IgD-negative memory B cell (primary cell): ENCODE measurements around the gene ATP2A3. TPM values are rescaled to one million over a fixed set of nuclear protein-coding genes. Genes with fewer than 3 reads are reported as not detected.

ENCODE experiments used
- H3K27ac Mint-ChIP-seq, 3 donors: one replicate each; pipeline ENCODE4 v1.8.0; 2020 to 2022; ENCODE audit warnings: mild to moderate bottlenecking in 3 of 3, mixed read lengths in 3 of 3, moderate library complexity in 1 of 3
- H3K27me3 Mint-ChIP-seq: one replicate; pipeline ENCODE4 v1.8.0; 2021; ENCODE audit warnings: mixed read lengths
- H3K36me3 Mint-ChIP-seq: one replicate; pipeline ENCODE4 v1.8.0; 2020; ENCODE audit warnings: mild to moderate bottlenecking, mixed read lengths
- H3K4me1 Mint-ChIP-seq, 3 donors: one replicate each; pipeline ENCODE4 v1.8.0; 2020 to 2022; ENCODE audit warnings: mixed read lengths in 3 of 3, mild to moderate bottlenecking in 1 of 3
- H3K4me3 Mint-ChIP-seq, 4 donors: one replicate each; pipeline ENCODE4 v1.8.0; 2020 to 2022; ENCODE audit warnings: mild to moderate bottlenecking in 4 of 4, mixed read lengths in 4 of 4, moderate library complexity in 3 of 4
- H3K9me3 Mint-ChIP-seq, 3 donors: one replicate each; pipeline ENCODE4 v1.8.0; 2020 to 2021; ENCODE audit warnings: mixed read lengths in 3 of 3, mild to moderate bottlenecking in 1 of 3
- polyA plus RNA-seq: library from polyadenylated mRNA; unstranded; fragments of 300-500 nt; fragmentation: Illumina TruSeq; gene quantifications from one replicate; pipeline ENCODE4 v1.2.3, GENCODE V29; 2021

ATP2A3 gene
- polyA plus RNA-seq, 1 donor from 2014 or later, result 155 TPM

- Mint-ChIP-seq H3K27ac (peak overlapping the region in 1 of 3 donors; percentile 12), H3K4me1 (peaks cover 5 to 12% (median 9%) of the 10 kb centered on the region in 3 donors), H3K36me3 (peaks cover 4% of the 10 kb centered on the region), H3K27me3 (no peaks in the 10 kb centered on the region), H3K4me3 (no peak overlapping the region), H3K9me3 (no peaks in the 10 kb centered on the region)
Observed at GRCh38 chr17:3897731-3898130, 66.5 kb downstream of the ATP2A3 start.

DNA sequence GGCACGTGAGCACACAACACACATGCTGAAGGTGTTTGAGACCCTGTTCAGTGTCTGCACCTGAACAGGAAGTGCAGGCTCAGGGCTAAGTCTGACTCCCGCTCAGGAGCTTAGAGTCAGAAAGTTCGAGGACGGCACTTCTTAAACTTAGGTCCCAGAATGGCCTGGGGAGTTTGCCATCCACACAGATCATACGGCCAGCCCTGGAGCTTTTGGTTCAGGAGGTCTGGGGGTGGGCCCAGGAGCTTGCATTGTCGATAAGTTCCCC lies 67.3 kb downstream of the ATP2A3 start:
- H3K36me3 Mint-ChIP-seq, result peaks cover 4% of the 10 kb centered on the region
- no peak overlapping the region for H3K4me3 Mint-ChIP-seq
- no peaks in the 10 kb centered on the region for H3K9me3 Mint-ChIP-seq
- H3K27ac Mint-ChIP-seq, result no peak overlapping the region
- H3K4me1 Mint-ChIP-seq, result peaks cover 5 to 12% (median 9%) of the 10 kb centered on the region in 3 donors
- H3K27me3 Mint-ChIP-seq, result no peaks in the 10 kb centered on the region

DNA sequence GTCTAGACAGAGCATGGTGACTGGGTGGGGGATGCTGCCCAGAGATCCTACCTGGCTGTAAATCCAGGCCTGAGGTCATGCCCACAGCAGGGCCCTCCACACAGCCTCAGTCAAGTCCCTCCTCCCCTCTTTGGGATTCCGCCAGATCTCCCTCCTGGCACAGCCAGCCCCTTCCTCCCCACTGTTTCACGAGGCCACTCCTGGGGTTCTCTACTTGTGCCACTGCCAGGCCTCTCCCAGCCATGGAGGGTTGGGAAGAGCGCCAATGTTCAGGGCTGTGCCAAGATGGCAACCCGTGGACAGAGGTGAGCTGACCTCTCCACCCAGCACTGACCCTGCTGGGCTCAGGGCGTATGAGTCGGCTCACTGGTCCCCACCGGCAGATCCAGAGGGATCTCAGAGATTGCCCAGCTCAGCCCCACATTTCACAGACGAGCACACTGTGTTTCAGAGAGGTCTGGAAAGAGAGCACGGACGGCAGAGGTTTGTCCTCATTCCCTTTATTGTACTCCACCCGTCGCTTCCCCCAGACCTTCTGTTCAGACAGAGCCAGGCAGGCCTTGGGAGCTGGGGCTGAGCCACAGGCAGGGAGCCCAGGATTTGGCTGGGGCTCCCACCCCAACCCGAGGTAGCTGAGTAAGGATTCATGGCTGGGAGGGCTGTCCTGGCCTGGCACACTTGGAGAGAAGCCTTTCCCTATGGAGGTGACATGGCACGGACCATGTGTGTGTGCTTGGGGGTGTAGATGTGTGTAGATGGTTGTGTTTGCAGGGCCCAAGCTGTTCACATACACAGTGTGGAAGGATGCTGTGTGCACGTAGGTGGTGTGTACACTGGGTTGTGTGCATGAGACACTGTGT lies 67.9 kb downstream of the ATP2A3 start:
- Mint-ChIP-seq H3K4me1 (peaks cover 9 to 13% (median 12%) of the 10 kb centered on the region in 3 donors), H3K27me3 (no peaks in the 10 kb centered on the region), H3K27ac (no peak overlapping the region), H3K36me3 (peaks cover 4% of the 10 kb centered on the region), H3K9me3 (no peaks in the 10 kb centered on the region), H3K4me3 (no peak overlapping the region)

- H3K4me1 Mint-ChIP-seq, result peaks cover 8 to 21% (median 15%) of the 10 kb centered on the region in 3 donors
- H3K27ac Mint-ChIP-seq, result peak overlapping the region in 1 of 3 donors; percentile 80
- peak overlapping the region in 2 of 4 donors; percentile 22 to 87 for H3K4me3 Mint-ChIP-seq
- H3K36me3 Mint-ChIP-seq, result no peaks in the 10 kb centered on the region
- H3K27me3 Mint-ChIP-seq, result no peaks in the 10 kb centered on the region
- H3K9me3 Mint-ChIP-seq, result no peaks in the 10 kb centered on the region
Observed at GRCh38 chr17:3895354-3895753, 68.9 kb downstream of the ATP2A3 start.

GRCh38 chr17:3894911-3895343 lies 69.3 kb downstream of the ATP2A3 start:
- H3K4me1 Mint-ChIP-seq, result peaks cover 8 to 22% (median 17%) of the 10 kb centered on the region in 3 donors
- no peaks in the 10 kb centered on the region for H3K36me3 Mint-ChIP-seq
- no peaks in the 10 kb centered on the region for H3K27me3 Mint-ChIP-seq
- H3K27ac Mint-ChIP-seq, result peak overlapping the region in 1 of 3 donors; percentile 80
- H3K4me3 Mint-ChIP-seq, result peak overlapping the region in 1 of 4 donors; percentile 87
- H3K9me3 Mint-ChIP-seq, result no peaks in the 10 kb centered on the region

- Mint-ChIP-seq H3K27me3 (no peaks in the 10 kb centered on the region), H3K36me3 (no peaks in the 10 kb centered on the region), H3K9me3 (no peaks in the 10 kb centered on the region), H3K27ac (peak overlapping the region in 1 of 3 donors; percentile 80), H3K4me1 (peaks cover 8 to 22% (median 17%) of the 10 kb centered on the region in 3 donors), H3K4me3 (peak overlapping the region; percentile 82 to 95 (median 90))
Observed at GRCh38 chr17:3894188-3894587, 70.0 kb downstream of the ATP2A3 start.

- Mint-ChIP-seq H3K9me3 (no peaks in the 10 kb centered on the region), H3K36me3 (no peaks in the 10 kb centered on the region), H3K4me3 (peak overlapping the region; percentile 82 to 95 (median 90)), H3K27ac (peak overlapping the region; percentile 39 to 80 (median 39)), H3K4me1 (peaks cover 8 to 22% (median 17%) of the 10 kb centered on the region in 3 donors), H3K27me3 (no peaks in the 10 kb centered on the region)
Observed at GRCh38 chr17:3893720-3894116, 70.5 kb downstream of the ATP2A3 start.

DNA sequence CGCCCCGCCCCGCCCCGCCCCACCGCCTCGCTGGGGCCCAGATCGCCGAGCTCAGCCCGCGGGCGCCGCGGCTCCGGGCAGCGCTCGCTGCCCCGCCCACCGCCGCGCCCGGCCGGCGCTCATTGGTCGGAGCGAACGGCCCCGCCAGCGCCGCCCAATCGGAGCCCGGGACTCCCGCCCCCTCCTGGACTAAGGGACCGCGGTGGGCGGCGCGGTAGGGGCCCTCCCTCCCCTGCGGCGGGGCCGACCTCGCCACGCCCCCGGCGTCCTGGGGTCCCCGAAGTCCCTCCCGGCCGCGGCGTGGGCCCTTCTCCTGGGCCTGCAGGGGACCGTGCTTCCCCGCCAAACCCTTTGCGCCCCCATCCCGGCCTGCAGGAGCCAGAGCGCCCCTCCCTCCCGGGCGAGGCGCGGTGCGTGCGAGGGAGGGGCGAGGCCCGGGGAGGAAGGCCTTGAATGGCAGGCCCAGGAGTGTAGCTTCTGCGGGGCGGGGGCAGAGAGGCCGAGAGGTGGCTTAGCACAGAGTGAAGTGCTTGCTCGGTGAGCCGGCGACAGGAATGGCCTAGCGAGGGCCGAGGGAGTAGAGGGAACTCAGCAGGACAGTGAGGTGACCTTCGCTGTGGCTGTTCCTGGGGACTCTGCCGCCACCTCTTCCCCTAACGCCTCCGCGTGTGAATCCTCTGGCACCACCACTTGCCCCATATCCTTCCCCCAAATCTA lies 71.1 kb downstream of the ATP2A3 start, which contains the start of gene CAMKK1:
Gene CAMKK1 (minus strand): TSS at position 51 of the 717 bp plus-strand sequence. CDS start 7,366 bp downstream, outside the sequence.
- peaks cover 8 to 22% (median 17%) of the 10 kb centered on the region in 3 donors for H3K4me1 Mint-ChIP-seq
- no peaks in the 10 kb centered on the region for H3K9me3 Mint-ChIP-seq
- peak within 1 kb of the TSS; percentile 39 to 87 (median 80) for H3K27ac Mint-ChIP-seq
- H3K36me3 Mint-ChIP-seq, result no peaks in the 10 kb centered on the region
- peak within 1 kb of the TSS; percentile 82 to 95 (median 90) for H3K4me3 Mint-ChIP-seq
- H3K27me3 Mint-ChIP-seq, result no peaks in the 10 kb centered on the region

GRCh38 chr17:3892095-3892998 lies 71.9 kb downstream of the ATP2A3 start:
- peak overlapping the region in 2 of 3 donors; percentile 46 to 66 for H3K27ac Mint-ChIP-seq
- no peaks in the 10 kb centered on the region for H3K27me3 Mint-ChIP-seq
- no peaks in the 10 kb centered on the region for H3K36me3 Mint-ChIP-seq
- H3K4me3 Mint-ChIP-seq, result peak overlapping the region; percentile 73 to 95 (median 86)
- no peaks in the 10 kb centered on the region for H3K9me3 Mint-ChIP-seq
- H3K4me1 Mint-ChIP-seq, result peaks cover 8 to 24% (median 19%) of the 10 kb centered on the region in 3 donors

DNA sequence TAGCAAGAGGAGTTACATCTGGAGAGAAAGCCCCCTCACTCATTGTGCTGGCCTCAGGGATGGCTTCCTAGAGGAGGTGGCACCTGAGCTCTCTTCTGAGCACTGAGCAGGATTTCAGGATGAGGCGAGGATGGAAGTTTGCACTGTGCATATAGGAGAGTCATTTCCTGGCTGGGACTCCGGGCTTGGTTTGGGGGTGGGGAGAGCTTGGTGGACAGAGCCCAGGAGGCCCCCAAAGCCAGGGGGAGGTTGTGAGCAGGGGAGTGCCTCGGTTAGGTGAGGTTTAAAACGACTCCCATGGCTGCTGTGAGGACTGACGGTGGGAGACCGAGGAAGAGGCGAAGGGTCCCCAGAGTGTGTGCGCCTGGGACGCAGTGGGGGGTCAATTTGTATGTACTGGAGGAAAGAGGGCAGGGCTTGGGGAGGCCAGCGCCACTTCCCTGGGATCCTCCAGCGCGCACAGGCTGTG lies 72.6 kb downstream of the ATP2A3 start:
- peak overlapping the region in 2 of 3 donors; percentile 46 to 66 for H3K27ac Mint-ChIP-seq
- no peaks in the 10 kb centered on the region for H3K27me3 Mint-ChIP-seq
- H3K4me3 Mint-ChIP-seq, result peak overlapping the region; percentile 73 to 95 (median 86)
- no peaks in the 10 kb centered on the region for H3K9me3 Mint-ChIP-seq
- H3K4me1 Mint-ChIP-seq, result peaks cover 12 to 31% (median 26%) of the 10 kb centered on the region in 3 donors
- no peaks in the 10 kb centered on the region for H3K36me3 Mint-ChIP-seq

DNA sequence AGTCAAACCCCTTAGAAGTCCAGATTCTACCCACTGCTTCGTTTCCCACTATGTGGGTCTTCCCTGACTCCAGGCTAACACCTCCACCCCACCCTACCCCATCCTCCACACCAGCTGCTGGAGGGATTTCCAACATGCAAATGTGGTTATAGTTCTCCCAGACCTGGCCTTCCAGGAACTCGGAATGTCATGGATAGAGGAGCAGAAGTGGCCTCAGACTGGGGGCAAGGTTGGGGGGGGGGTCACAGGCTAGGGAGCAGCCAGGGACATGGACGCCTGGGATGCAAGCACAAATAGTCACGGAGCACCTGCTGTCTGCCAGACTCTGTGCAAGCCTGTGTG lies 73.4 kb downstream of the ATP2A3 start:
- Mint-ChIP-seq H3K4me1 (peaks cover 14 to 31% (median 31%) of the 10 kb centered on the region in 3 donors), H3K9me3 (no peaks in the 10 kb centered on the region), H3K27ac (peak overlapping the region in 2 of 3 donors; percentile 57 to 66), H3K36me3 (no peaks in the 10 kb centered on the region), H3K27me3 (no peaks in the 10 kb centered on the region), H3K4me3 (peak overlapping the region in 3 of 4 donors; percentile 58 to 91 (median 73))

DNA sequence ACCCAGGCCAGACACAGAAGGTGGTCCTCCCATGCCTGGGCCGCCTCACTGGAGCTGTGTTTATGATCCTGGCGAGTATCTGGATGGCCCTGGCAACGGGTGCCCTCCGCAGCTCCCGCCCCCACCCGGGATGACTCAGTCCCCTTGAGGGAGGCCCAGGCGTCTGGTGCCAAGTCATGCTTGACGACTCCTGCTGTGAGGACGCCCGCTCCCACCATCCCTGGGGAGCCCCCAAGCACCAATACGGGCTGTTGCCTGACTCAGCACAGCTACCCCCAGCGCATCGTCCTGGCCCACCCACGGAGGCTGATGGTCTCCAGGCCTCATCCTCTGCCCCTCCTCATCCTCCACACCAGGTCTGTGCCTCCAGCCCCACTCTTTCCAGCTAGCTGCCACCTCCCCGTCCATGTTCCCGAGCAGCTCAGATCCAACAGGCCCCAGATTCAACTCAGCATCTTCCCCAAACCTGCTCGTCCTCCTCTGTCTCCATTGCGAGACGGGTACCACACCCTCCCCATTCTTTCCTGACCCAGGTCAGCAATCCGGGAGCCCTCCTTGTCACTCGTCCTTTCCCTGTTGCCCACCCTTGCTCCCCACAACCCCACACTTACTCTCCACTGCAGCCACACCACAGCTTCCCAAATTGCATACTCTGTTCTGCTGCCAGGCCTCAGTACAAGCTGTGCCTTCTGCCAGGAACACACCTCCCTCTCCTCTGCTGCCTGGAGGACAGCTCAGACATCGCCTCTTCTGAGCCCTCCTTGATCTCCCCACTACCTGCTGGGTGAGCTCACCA lies 74.0 kb downstream of the ATP2A3 start:
- Mint-ChIP-seq H3K27me3 (no peaks in the 10 kb centered on the region), H3K36me3 (no peaks in the 10 kb centered on the region), H3K4me1 (peaks cover 14 to 31% (median 31%) of the 10 kb centered on the region in 3 donors), H3K9me3 (no peaks in the 10 kb centered on the region), H3K4me3 (peak overlapping the region in 3 of 4 donors; percentile 23 to 58 (median 49)), H3K27ac (peak overlapping the region in 2 of 3 donors; percentile 57 to 66)

DNA sequence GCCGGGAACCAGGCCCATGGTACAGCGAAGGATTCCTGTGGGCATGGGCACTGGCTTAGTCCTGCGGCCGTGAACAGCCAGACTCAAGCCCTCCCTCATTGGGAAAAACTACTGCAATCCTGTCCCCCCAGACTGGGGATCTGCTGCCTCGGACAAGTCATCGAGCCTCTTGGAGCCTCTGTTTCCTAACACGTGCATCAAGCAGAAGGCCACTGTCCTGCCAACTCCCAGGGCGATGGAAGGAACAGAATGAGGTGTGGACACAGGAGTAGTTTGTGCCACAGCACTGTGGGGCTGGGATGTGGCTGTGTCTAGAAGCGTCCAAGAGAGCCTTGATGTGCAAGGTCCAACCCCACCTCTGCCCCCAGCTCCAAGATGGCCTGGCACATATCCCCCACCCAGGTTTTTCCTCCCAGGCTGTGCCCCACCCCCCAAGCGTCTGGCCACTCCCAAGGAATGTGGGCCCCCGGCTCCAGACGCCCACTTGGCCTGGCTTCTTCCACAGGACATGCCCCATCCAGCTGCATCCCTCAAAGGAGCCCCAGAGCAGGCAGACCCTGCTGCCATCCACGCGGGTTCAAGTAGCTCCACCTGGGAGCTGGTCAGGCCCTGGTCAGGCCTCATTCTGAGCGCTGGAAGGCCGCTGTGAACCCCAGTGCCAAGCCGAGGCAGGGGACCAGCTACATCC lies 74.8 kb downstream of the ATP2A3 start:
- H3K27ac Mint-ChIP-seq, result peak overlapping the region; percentile 10 to 83 (median 48)
- H3K27me3 Mint-ChIP-seq, result no peaks in the 10 kb centered on the region
- H3K36me3 Mint-ChIP-seq, result no peaks in the 10 kb centered on the region
- H3K4me1 Mint-ChIP-seq, result peaks cover 20 to 31% (median 31%) of the 10 kb centered on the region in 3 donors
- H3K9me3 Mint-ChIP-seq, result no peaks in the 10 kb centered on the region
- no peak overlapping the region for H3K4me3 Mint-ChIP-seq
